Gastroesophageal sphincter (tissue), 3 donors: ENCODE measurements around the gene HTR2B.

Experiments used
- CTCF ChIP-seq, 4 experiments: fragments of 200-600 bp in 2 of 4; fragments of 450-650 bp in 2 of 4; sonication (generic) in 1 of 4; IDR thresholded peaks; one replicate each; pipeline ENCODE4 v1.5.1; 2017 to 2019; ENCODE audit warnings: antibody characterized with exemption in 4 of 4, mild to moderate bottlenecking in 2 of 4, moderate library complexity in 2 of 4
- EP300 ChIP-seq: sonication (generic); formaldehyde crosslinking; IDR thresholded peaks from one replicate; pipeline ENCODE4 v1.6.1; 2017; ENCODE audit warnings: antibody characterized with exemption, mild to moderate bottlenecking

- no peak for TF ChIP-seq EP300
- no peak for TF ChIP-seq CTCF (IDR thresholded peaks at IDR 0.05)
Measured at GRCh38 chr2:231099918-231100317, 24.9 kb downstream of the HTR2B start.
